ENCODE results near the gene PTH2R. TPM values are rescaled to one million over a fixed set of nuclear protein-coding genes. Genes with fewer than 3 reads are reported as not detected.
"Not testable (repeated sequence)": the region's sequence is repeated elsewhere in the genome, so short reads cannot be mapped to it uniquely, and the experiment has no call there.

Gene PTH2R
- total RNA-seq, 1 donor from 2014 or later, result not detected

GRCh38 chr2:208466920-208467298 lies 60.3 kb downstream of the PTH2R start:
- intact Hi-C loops (cut with DNase I), result no loop called here
- H3K4me1 ChIP-seq, result no peaks in the 10 kb centered on the region
- no peak overlapping the region for H3K4me3 ChIP-seq
- no peaks in the 10 kb centered on the region for H3K36me3 ChIP-seq
- H3K27me3 ChIP-seq, result no peaks in the 10 kb centered on the region
- no peak overlapping the region for H3K27ac ChIP-seq
- DNase-seq (ENCODE audit: extremely low spot score in 2 of 2), result no peak
- no peaks in the 10 kb centered on the region for H3K9me3 ChIP-seq
- TF ChIP-seq POLR2A (IDR thresholded peaks at IDR 0.05) (no peak), CTCF (IDR thresholded peaks at IDR 0.05) (no peak), POLR2AphosphoS5 (IDR thresholded peaks at IDR 0.05; ENCODE audit: insufficient read depth in 1 of 2, low read depth in 1 of 2) (no peak)

GRCh38 chr2:208467564-208467963 lies 61.0 kb downstream of the PTH2R start:
- Histone ChIP-seq H3K4me1 (no peaks in the 10 kb centered on the region), H3K9me3 (no peaks in the 10 kb centered on the region), H3K4me3 (no peak overlapping the region), H3K27ac (no peak overlapping the region), H3K36me3 (no peaks in the 10 kb centered on the region), H3K27me3 (no peaks in the 10 kb centered on the region)
- TF ChIP-seq CTCF (IDR thresholded peaks at IDR 0.05) (no peak), POLR2A (IDR thresholded peaks at IDR 0.05) (no peak), POLR2AphosphoS5 (IDR thresholded peaks at IDR 0.05; ENCODE audit: insufficient read depth in 1 of 2, low read depth in 1 of 2) (no peak)
- no peak for DNase-seq (ENCODE audit: extremely low spot score in 2 of 2)
- intact Hi-C loops (cut with DNase I), result no loop called here

GRCh38 chr2:208477741-208478140 lies 71.1 kb downstream of the PTH2R start:
- no peaks in the 10 kb centered on the region for H3K27me3 ChIP-seq
- no peaks in the 10 kb centered on the region for H3K4me1 ChIP-seq
- H3K9me3 ChIP-seq, result no peaks in the 10 kb centered on the region
- intact Hi-C loops (cut with DNase I), result no loop called here
- no peaks in the 10 kb centered on the region for H3K36me3 ChIP-seq
- no peak overlapping the region for H3K27ac ChIP-seq
- no peak overlapping the region for H3K4me3 ChIP-seq
- TF ChIP-seq POLR2AphosphoS5 (IDR thresholded peaks at IDR 0.05; ENCODE audit: insufficient read depth in 1 of 2, low read depth in 1 of 2) (no peak), POLR2A (IDR thresholded peaks at IDR 0.05) (no peak), CTCF (IDR thresholded peaks at IDR 0.05) (no peak)
- no peak for DNase-seq (ENCODE audit: extremely low spot score in 2 of 2)

GRCh38 chr2:208479342-208479741 lies 72.8 kb downstream of the PTH2R start:
- Histone ChIP-seq H3K4me3 (no peak overlapping the region), H3K4me1 (no peaks in the 10 kb centered on the region), H3K27me3 (no peaks in the 10 kb centered on the region), H3K9me3 (no peaks in the 10 kb centered on the region), H3K36me3 (no peaks in the 10 kb centered on the region), H3K27ac (no peak overlapping the region)
- no peak for TF ChIP-seq POLR2AphosphoS5 (IDR thresholded peaks at IDR 0.05; ENCODE audit: insufficient read depth in 1 of 2, low read depth in 1 of 2)
- TF ChIP-seq CTCF (IDR thresholded peaks at IDR 0.05), result no peak
- TF ChIP-seq POLR2A (IDR thresholded peaks at IDR 0.05), result no peak
- DNase-seq (ENCODE audit: extremely low spot score in 2 of 2), result no peak
- intact Hi-C loops (cut with DNase I), result no loop called here

GRCh38 chr2:208481945-208482344 lies 75.4 kb downstream of the PTH2R start:
- intact Hi-C loops (cut with DNase I); DNase-seq (ENCODE audit: extremely low spot score in 2 of 2); H3K27ac ChIP-seq: not testable (repeated sequence)

GRCh38 chr2:208482453-208483015 lies 75.9 kb downstream of the PTH2R start:
- intact Hi-C loops (cut with DNase I); H3K9me3 ChIP-seq; DNase-seq (ENCODE audit: extremely low spot score in 2 of 2): not testable (repeated sequence)

More at GRCh38 chr2:208481945-208482344, 75.4 kb downstream of the PTH2R start:
- not testable (repeated sequence) for H3K27me3 ChIP-seq, H3K36me3 ChIP-seq, H3K4me1 ChIP-seq, H3K9me3 ChIP-seq, H3K4me3 ChIP-seq

More at GRCh38 chr2:208482453-208483015, 75.9 kb downstream of the PTH2R start:
- H3K36me3 ChIP-seq, H3K4me3 ChIP-seq, H3K27ac ChIP-seq, H3K27me3 ChIP-seq, H3K4me1 ChIP-seq: not testable (repeated sequence)
